Measurements from ENCODE around the gene HTR6. TPM values are rescaled to one million over a fixed set of nuclear protein-coding genes. Genes with fewer than 3 reads are reported as not detected.

Gene HTR6
- polyA plus RNA-seq, 1 donor: 1.6 TPM

GRCh38 chr1:19687414-19687813 is 22.7 kb downstream of the HTR6 start:
- no peak for DNase-seq

GRCh38 chr1:19688041-19688842 is 23.6 kb downstream of the HTR6 start:
- DNase-seq: no peak

- DNase-seq: no peak
These were observed 24.5 kb downstream of the HTR6 start for GRCh38 chr1:19689085-19689757.

- DNase-seq: no peak
These were observed 25.2 kb downstream of the HTR6 start for GRCh38 chr1:19689856-19690255.

- no peak for DNase-seq
These were observed 25.7 kb downstream of the HTR6 start for GRCh38 chr1:19690342-19690741.

- DNase-seq: no peak
These were observed 29.6 kb downstream of the HTR6 start for GRCh38 chr1:19694298-19694697.

GRCh38 chr1:19695772-19696171 is 31.1 kb downstream of the HTR6 start:
- DNase-seq: no peak

- no peak for DNase-seq
These were observed 32.1 kb downstream of the HTR6 start for GRCh38 chr1:19696820-19697219.

GRCh38 chr1:19698181-19698580 is 33.5 kb downstream of the HTR6 start:
- no peak for DNase-seq

DNA sequence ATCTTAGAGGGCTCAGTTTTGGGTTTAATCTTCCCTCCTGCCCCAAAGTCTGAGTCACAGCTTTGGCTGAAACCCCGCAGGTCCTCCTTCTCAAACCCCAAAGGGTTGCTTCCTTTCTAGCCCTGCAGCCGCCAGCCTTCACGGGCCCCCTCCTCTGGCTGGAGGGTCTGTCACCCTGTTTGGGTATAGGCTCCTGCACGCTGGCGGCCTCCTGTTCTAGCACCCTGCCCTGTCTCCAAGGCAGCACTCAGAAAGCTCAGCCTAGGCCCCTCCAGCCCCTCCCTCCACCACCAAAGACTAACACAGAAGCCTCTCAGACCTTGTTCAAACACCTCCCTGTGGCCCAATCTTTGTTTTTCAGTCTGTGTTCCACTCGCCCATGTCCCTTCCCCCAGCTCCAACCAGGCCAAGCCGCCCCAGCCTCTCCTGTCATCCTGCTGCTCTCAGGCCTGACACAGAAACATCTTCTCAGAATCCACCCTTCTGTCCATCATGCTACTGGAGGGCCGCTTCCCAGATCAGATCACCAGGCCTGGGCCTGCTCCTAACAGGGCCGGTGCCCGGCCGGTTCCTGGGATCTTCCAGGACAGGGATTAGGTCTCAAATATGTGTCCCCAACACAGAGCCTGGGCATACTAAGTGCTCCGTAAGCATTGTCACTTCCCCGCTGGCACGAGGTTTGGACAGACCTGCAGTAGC is 35.6 kb downstream of the HTR6 start:
- DNase-seq: no peak

- no peak for DNase-seq
These were observed 38.6 kb downstream of the HTR6 start for GRCh38 chr1:19703280-19703679.

- DNase-seq: peak; percentile 58
These were observed 39.8 kb downstream of the HTR6 start for GRCh38 chr1:19704247-19705113.

DNA sequence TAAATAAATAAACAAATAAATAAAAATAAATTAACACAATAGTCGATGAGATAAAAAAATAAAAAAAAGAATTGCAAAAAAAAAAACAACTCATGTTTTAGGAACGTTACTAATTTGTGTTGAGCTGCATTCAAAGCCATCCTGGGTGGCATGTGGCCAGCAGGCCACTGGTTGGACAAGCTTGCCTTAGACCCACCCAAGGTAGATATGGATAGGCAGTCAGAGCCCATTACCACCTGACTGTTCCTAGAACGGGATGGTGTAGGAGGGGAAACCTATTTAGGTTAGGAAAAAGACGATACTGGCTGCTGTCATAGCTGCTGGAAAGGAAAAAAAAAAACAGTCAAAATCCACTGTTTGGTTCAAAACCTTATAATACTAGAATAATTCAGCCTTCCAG is 40.8 kb downstream of the HTR6 start:
- no peak for DNase-seq

DNA sequence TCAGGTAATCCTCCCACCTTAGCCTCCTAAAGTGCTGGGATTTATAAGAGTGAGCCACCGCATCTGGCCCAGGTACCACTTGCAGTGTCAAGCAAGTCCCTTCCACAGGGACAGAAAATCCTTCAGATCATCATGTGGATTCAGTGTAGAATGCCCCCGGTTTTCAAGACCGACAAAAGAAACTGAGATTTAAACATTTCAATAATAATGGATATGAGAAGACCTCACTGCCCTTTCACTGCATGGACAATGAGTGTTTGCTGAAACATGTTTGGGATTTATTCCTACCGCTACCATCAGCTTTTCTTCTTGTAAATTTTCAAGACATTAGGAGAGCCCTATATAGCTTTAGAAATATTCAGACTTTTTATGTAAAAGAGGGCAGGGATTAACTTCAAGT is 41.5 kb downstream of the HTR6 start:
- no peak for DNase-seq

DNA sequence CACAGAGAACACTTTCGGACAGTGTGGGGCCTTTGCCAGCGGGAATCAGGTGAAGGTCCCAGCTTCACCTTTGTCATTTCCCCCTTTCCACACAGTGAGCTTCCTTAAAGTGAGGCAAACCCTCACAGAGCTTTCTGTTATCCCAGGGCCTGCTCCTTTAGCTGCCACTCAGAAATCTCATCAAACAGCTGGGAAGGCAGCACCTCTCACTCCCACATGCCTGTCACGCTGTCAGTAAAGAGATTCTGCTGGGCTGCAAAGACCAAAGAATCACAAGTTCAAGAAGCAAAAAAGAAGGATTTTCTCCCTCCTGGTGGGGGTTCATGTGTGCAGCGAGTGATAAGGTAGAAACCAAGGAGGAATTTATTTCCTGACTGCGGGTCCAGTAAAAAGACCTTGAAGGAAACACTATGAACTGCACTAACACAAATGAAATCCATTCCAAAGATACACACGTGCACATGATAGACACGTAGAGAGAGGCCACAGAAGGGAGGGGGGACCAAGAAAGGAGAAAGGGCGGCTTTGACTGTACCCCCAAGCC is 44.0 kb downstream of the HTR6 start:
- DNase-seq: peak; percentile 40

- peak; percentile 34 for DNase-seq
These were observed 44.7 kb downstream of the HTR6 start for GRCh38 chr1:19709260-19709793.

DNA sequence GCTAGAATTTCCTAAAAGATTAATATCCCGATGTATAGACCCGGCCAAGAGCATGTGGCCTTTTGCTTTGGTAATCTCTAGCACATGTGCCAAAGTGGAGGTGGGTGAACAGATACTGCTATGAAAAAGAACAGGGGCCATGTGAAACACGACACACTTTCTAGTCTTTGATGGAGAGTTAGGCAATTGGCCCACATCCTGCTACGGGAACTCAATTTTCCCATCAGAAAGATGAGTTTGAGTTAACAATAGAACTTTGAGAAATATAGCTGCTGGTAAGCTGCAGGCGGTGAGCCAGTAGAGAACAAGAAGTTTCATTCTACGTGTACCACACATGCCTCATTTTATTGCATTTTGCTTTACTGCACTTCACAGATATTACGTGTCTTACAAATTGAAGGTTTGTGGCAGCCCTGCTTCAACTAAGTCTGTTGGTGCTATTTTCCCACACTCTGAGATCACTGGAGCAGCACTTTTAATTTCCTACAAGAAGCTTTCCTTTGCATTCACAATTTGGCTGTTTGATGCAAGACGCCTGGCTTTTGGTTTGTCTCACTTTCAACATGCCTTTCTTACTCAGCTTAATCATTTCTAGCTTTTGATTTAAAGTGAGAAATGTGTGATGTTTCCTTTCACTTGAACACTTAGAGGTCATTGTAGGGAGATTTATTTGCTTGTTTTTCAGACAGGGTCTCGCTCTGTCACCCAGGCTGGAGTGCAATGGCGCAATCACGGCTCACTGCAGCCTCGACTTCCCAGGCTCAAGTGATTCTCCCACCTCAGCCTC is 46.3 kb downstream of the HTR6 start:
- peak; percentile 73 for DNase-seq

GRCh38 chr1:19712928-19713327 is 48.3 kb downstream of the HTR6 start:
- DNase-seq: no peak

- peak; percentile 93 for DNase-seq
These were observed 50.9 kb downstream of the HTR6 start for GRCh38 chr1:19715334-19716203.

DNA sequence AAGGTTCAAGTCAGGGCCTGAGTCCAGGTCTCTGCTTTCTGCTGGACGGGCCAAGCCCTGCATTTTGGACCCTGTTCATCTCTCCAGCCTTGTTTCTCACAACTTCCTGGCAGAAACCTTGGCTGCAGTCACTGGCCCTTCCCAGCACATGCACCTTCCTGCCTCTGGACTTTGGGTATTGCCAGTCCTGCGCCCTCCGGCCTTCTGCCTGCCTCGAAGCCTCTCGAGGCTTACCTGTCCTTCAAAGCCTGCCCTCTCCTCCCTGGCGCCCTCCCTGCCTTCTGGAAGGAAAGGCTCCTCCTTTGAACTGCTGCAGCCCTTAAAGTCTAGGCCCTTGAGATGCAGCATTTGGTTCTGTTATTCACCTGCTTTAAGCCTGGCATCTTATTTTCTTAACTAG is 52.8 kb downstream of the HTR6 start:
- DNase-seq: no peak
